GM12878 (cell line): ENCODE data around the gene FGR. TPM values are rescaled to one million over a fixed set of nuclear protein-coding genes. Genes with fewer than 3 reads are reported as not detected.

ENCODE experiments used
- ATAC-seq: fragments of 200-7000 bp; cut with Tn5 transposase; 3 replicates; pipeline ENCODE4 v1.9.1; 2020; ENCODE audit warnings: mild to moderate bottlenecking, moderate library complexity
- BruUV-seq: library from RNA; stranded (reverse); fragments of 400-500 nt; replicated peaks from 2 replicates; lab custom pipeline; 2021; lab: Mats Ljungman, UMichigan
- CTCF ChIA-PET: fragments of 300-600 bp; sonication (Branson Sonifier 250); formaldehyde crosslinking; extraction: SDS; loops from one replicate; lab custom pipeline; 2021; ENCODE audit warnings: inconsistent platforms; lab: Yijun Ruan, JAX
- POLR2A ChIA-PET: fragments of 350-600 bp; formaldehyde crosslinking; extraction: SDS; loops from one replicate; lab custom pipeline; 2021; ENCODE audit warnings: inconsistent platforms; lab: Charles Lee
- RAD21 ChIA-PET: fragments of 300-600 bp; sonication (Branson Sonifier 250); formaldehyde crosslinking; loops from one replicate; lab custom pipeline; 2023; ENCODE audit warnings: antibody characterized with exemption; ENCODE audit not compliant: unreplicated experiment; lab: Charles Lee
- SMC1A ChIA-PET: fragments of 300-600 bp; sonication (Branson Sonifier 250); formaldehyde crosslinking; loops from one replicate; lab custom pipeline; 2023; ENCODE audit not compliant: unreplicated experiment, uncharacterized antibody; lab: Charles Lee
- DNase-seq: peaks from one replicate; pipeline ENCODE4 v3.0.0-alpha.2; 2011; ENCODE audit warnings: low read depth, low spot score
- FAIRE-seq: peaks from 3 replicates; lab custom pipeline; 2011; peaks lifted over from hg19 to GRCh38; lab: Jason Lieb, UNC
- H2AFZ ChIP-seq: 2 replicates; pipeline ENCODE4 v1.6.0; 2011; ENCODE audit warnings: low read depth, low read length, control low read depth; ENCODE audit not compliant: control insufficient read depth
- H3K27ac ChIP-seq: 2 replicates; pipeline ENCODE4 v1.5.1; 2011; ENCODE audit warnings: control low read depth; ENCODE audit not compliant: control insufficient read depth, insufficient read depth
- H3K27me3 ChIP-seq, 2 experiments: replicated peaks in 1 of 2; 2 replicates each; pipeline versions ENCODE4 v1.6.0 to v1.6.1; 2011; ENCODE audit warnings: low read length in 1 of 2; ENCODE audit not compliant: control insufficient read depth in 2 of 2, insufficient read depth in 2 of 2
- H3K36me3 ChIP-seq, 2 experiments: 2 replicates each; pipeline ENCODE4 v1.5.1; 2011; ENCODE audit warnings: low read length in 1 of 2; ENCODE audit not compliant: control insufficient read depth in 2 of 2, insufficient read depth in 2 of 2
- H3K4me1 ChIP-seq: 2 replicates; pipeline ENCODE4 v1.6.1; 2011; ENCODE audit warnings: mild to moderate bottlenecking, low read length, moderate library complexity, mixed read lengths; ENCODE audit not compliant: control insufficient read depth, insufficient read depth
- H3K4me2 ChIP-seq: 2 replicates; pipeline ENCODE4 v1.6.0; 2011; ENCODE audit warnings: control low read depth; ENCODE audit not compliant: control insufficient read depth, insufficient read depth
- H3K4me3 ChIP-seq: fragments of 200-600 bp; sonication (generic); 2 replicates; pipeline ENCODE4 v1.5.1; 2016
- H3K79me2 ChIP-seq: 2 replicates; pipeline ENCODE4 v1.6.0; 2011; ENCODE audit warnings: low read length; ENCODE audit not compliant: control insufficient read depth, insufficient read depth
- H3K9ac ChIP-seq: 2 replicates; pipeline ENCODE4 v1.8.0; 2011; ENCODE audit warnings: low read length, control low read depth, mixed read lengths; ENCODE audit not compliant: control insufficient read depth, insufficient read depth
- H3K9me3 ChIP-seq: replicated peaks from 3 replicates; pipeline ENCODE4 v1.5.1; 2011; ENCODE audit warnings: mild to moderate bottlenecking, low read length; ENCODE audit not compliant: control insufficient read depth, insufficient read depth
- H4K20me1 ChIP-seq: 2 replicates; pipeline ENCODE4 v1.6.0; 2011; ENCODE audit not compliant: control insufficient read depth, insufficient read depth
- CHD2 ChIP-seq: IDR thresholded peaks from 2 replicates; pipeline ENCODE4 v1.6.1; 2011; ENCODE audit warnings: low read depth, low read length, improper control_type of control experiment, borderline replicate concordance
- ELK1 ChIP-seq: IDR thresholded peaks from 2 replicates; pipeline ENCODE4 v1.6.1; 2012; ENCODE audit warnings: low read depth, low read length, improper control_type of control experiment
- GATAD2B ChIP-seq: fragments of 450-650 bp; conservative IDR thresholded peaks from 2 replicates; pipeline ENCODE4 v1.6.1; 2017; ENCODE audit warnings: low read depth, mild to moderate bottlenecking, moderate library complexity
- KAT2A ChIP-seq: conservative IDR thresholded peaks from 2 replicates; pipeline ENCODE4 v1.6.1; 2011; ENCODE audit warnings: low read depth, low read length; ENCODE audit not compliant: control insufficient read depth
- KDM1A ChIP-seq: fragments of 200-600 bp; sonication (generic); IDR thresholded peaks from 2 replicates; pipeline ENCODE4 v1.6.1; 2016; ENCODE audit warnings: borderline replicate concordance
- MEF2A ChIP-seq: IDR thresholded peaks from 2 replicates; pipeline ENCODE4 v1.6.1; 2011; ENCODE audit warnings: low read depth, mild to moderate bottlenecking, low read length, moderate library complexity; ENCODE audit not compliant: insufficient read depth
- MEF2B ChIP-seq: fragments of 450-650 bp; IDR thresholded peaks from 2 replicates; pipeline ENCODE4 v1.6.1; 2018; ENCODE audit warnings: mild to moderate bottlenecking, moderate library complexity; ENCODE audit not compliant: partially characterized antibody, poor library complexity, severe bottlenecking
- NRF1 ChIP-seq: conservative IDR thresholded peaks from 2 replicates; pipeline ENCODE4 v1.6.1; 2011; ENCODE audit warnings: mild to moderate bottlenecking, low read depth, low read length, improper control_type of control experiment
- PAX5 ChIP-seq: IDR thresholded peaks from 2 replicates; pipeline ENCODE4 v1.6.1; 2011; ENCODE audit warnings: low read depth, low read length, borderline replicate concordance
- SKIL ChIP-seq: fragments of 450-650 bp; IDR thresholded peaks from 2 replicates; pipeline ENCODE4 v1.6.1; 2017; ENCODE audit warnings: mild to moderate bottlenecking, low read depth, inconsistent platforms; ENCODE audit not compliant: poor library complexity, severe bottlenecking
- SP1 ChIP-seq: IDR thresholded peaks from one replicate; pipeline ENCODE4 v1.6.1; 2011; ENCODE audit warnings: low read depth, low read length
- TBL1XR1 ChIP-seq: IDR thresholded peaks from 2 replicates; pipeline ENCODE4 v1.6.1; 2012; ENCODE audit warnings: low read depth, low read length, improper control_type of control experiment
- WRNIP1 ChIP-seq: IDR thresholded peaks from 2 replicates; pipeline ENCODE4 v1.6.1; 2011; ENCODE audit warnings: low read depth, low read length, improper control_type of control experiment, borderline replicate concordance
- YY1 ChIP-seq: IDR thresholded peaks from 2 replicates; pipeline ENCODE4 v1.6.1; 2011; ENCODE audit warnings: low read depth, mild to moderate bottlenecking, low read length
- ZNF687 ChIP-seq: fragments of 450-650 bp; IDR thresholded peaks from 2 replicates; pipeline ENCODE4 v1.6.1; 2017; ENCODE audit warnings: mild to moderate bottlenecking, moderate library complexity
- WGBS: methylation state at CpG from one replicate; pipeline ENCODE4 v1.1.6; 2016; ENCODE audit warnings: low lambda C conversion rate; ENCODE audit not compliant: insufficient replicate concordance, insufficient coverage; ENCODE audit errors: missing lambda C conversion rate; 5-methylcytosine and 5-hydroxymethylcytosine counted together
- in situ Hi-C: fragments of 300-500 bp; cut with MboI; formaldehyde crosslinking; loops from 9 replicates; pipeline ENCODE4 v1.14.3; 2018; ENCODE audit warnings: mixed read lengths
- intact Hi-C: fragments of 100-400 bp; cut with micrococcal nuclease; formaldehyde crosslinking; loops from one replicate; pipeline ENCODE4 v1.14.2; 2022; ENCODE audit not compliant: unreplicated experiment
- polyA plus RNA-seq, 11 experiments: library from polyadenylated mRNA; depleted of rRNA in 4 of 11; unstranded in 6 of 11; stranded (reverse) in 5 of 11; fragments of >200 nt; fragmentation: Nextera tagmentation in 4 of 11; fragmentation: Illumina TruSeq in 1 of 11; extraction: Ambion mirVana in 4 of 11; extraction: Trizol in 1 of 11; gene quantifications; 1 replicate in 1 of 11; 2 replicates in 10 of 11; pipeline versions ENCODE4 v1.2.1 to v1.2.3, GENCODE V29; 2011 to 2016; ENCODE audit warnings: inconsistent platforms in 2 of 11, missing spikeins in 2 of 11, low read depth in 1 of 11
- total RNA-seq, 4 experiments: library from RNA; depleted of rRNA in 3 of 4; stranded (reverse); fragments of >200 nt in 3 of 4; fragmentation: Illumina TruSeq in 1 of 4; extraction: Trizol in 1 of 4; gene quantifications; 2 replicates each; pipeline versions ENCODE4 v1.2.1 to v1.2.3, GENCODE V29; 2013 to 2021

FGR gene
- total and polyA plus RNA-seq, 10 of the 15 experiments (the other 5 are each of a cell fraction or from before 2014, with no cell fraction given): 10.9 to 193 (median 74.7) TPM

GRCh38 chr1:27630859-27631491 lies 4.0 kb downstream of the FGR start:
- peak overlapping the region; percentile 19; the same call in 1 of the 2 replicates for H3K4me3 ChIP-seq
- POLR2A ChIA-PET: interaction anchor here (0.6 to 14.3 kb wide), 12 partner anchors 10 to 209 kb away, joined by 3 to 141 read pairs (median 5); no protein-coding TSS in a partner anchor
- TF ChIP-seq KDM1A (no peak), PAX5 (peak; percentile 87), WRNIP1 (no peak), CHD2 (peak; percentile 30; the same call in 1 of the 2 replicates), KAT2A (no peak), MEF2A (peak; percentile 36; the same call in 1 of the 2 replicates), TBL1XR1 (peak; percentile 76; the same call in 1 of the 2 replicates), NRF1 (no peak), YY1 (0 out of 2 replicates have a peak, but pooled peaks have one; percentile 19), MEF2B (peak; percentile 98), ELK1 (no peak; the same call in 1 of the 2 replicates), GATAD2B (peak; percentile 22; the same call in 1 of the 2 replicates), SKIL (peak; percentile 62), SP1 (no peak), ZNF687 (peak; percentile 99)

More at GRCh38 chr1:27630859-27631491, 4.0 kb downstream of the FGR start:
- no peaks in the 10 kb centered on the region for H3K36me3 ChIP-seq
- peak overlapping the region; percentile 95 for H3K27ac ChIP-seq
- peak overlapping the region; percentile 11; the same call in 1 of the 2 replicates for H2AFZ ChIP-seq
- in situ Hi-C loops: no loop called here
- no TSS peak for BruUV-seq
- ChIA-PET SMC1A (interaction anchor here (0.7 to 10.4 kb wide), 10 partner anchors 12 to 141 kb away, joined by 3 to 87 read pairs (median 6); no protein-coding TSS in a partner anchor), CTCF (interaction anchor here (1.9 to 17.2 kb wide), 6 partner anchors 10 to 31 kb away, joined by 5 to 208 read pairs (median 36); partner anchors contain the start of gene AHDC1), RAD21 (interaction anchor here (0.6 to 17.1 kb wide), 13 partner anchors 9 to 185 kb away, joined by 3 to 211 read pairs (median 6); partner anchors contain the start of gene FAM76A)
- ATAC-seq (peak; percentile 41), DNase-seq (peak; percentile 91), FAIRE-seq (peak; percentile 71)
- no peaks in the 10 kb centered on the region; the same call in 2 of the 3 replicates for H3K9me3 ChIP-seq
- intact Hi-C loops: loop anchor here (1.0 kb wide), 2 partner anchors 22 to 28 kb away; no protein-coding TSS in a partner anchor
- peaks cover 12% of the 10 kb centered on the region for H3K79me2 ChIP-seq
- no peaks in the 10 kb centered on the region for H4K20me1 ChIP-seq
- WGBS: 0% methylated on average over 5 of the region's 5 CpGs
- peak overlapping the region; percentile 87 for H3K4me2 ChIP-seq
- no peaks in the 10 kb centered on the region for H3K27me3 ChIP-seq
- H3K4me1 ChIP-seq: peaks cover 89% of the 10 kb centered on the region
- H3K9ac ChIP-seq: peak overlapping the region; percentile 86
